Camera-type eye (tissue), 1 donor: Measurements from ENCODE around the gene LEF1. TPM values are rescaled to one million over a fixed set of nuclear protein-coding genes. Genes with fewer than 3 reads are reported as not detected.

Experiments used
- total RNA-seq: library from RNA; depleted of rRNA; stranded (reverse); fragments of >200 nt; gene quantifications from one replicate; pipeline ENCODE4 v1.2.3, GENCODE V29; 2014

The LEF1 gene
- 19.6 TPM for total RNA-seq

GRCh38 chr4:108168671-108169523 lies at the start of gene LEF1:
Gene LEF1 (minus strand): TSS chr4:108168932. CDS start chr4:108167767, 1,165 bp downstream.

Other genes starting within 250 kb of the LEF1 start
- gene CYP2U1, start 237.4 kb downstream of the LEF1 start, total RNA-seq: 13.5 TPM
- 39.7 TPM for gene HADH, start 179.0 kb downstream of the LEF1 start, total RNA-seq